Cardiac fibroblast (primary cell): Measurements from ENCODE around the gene NDUFS4.
"Not testable (repeated sequence)": the region's sequence is repeated elsewhere in the genome, so short reads cannot be mapped to it uniquely, and the experiment has no call there.

Experiments used
- DNase-seq, 2 donors: peaks; one replicate each; pipeline versions ENCODE4 v3.0.0 to v3.0.0-alpha.2; 2010; ENCODE audit warnings: low read depth in 2 of 2
- H3K4me3 ChIP-seq, 2 donors: replicated peaks in 1 of 2; 1 replicate in 1 of 2; 2 replicates in 1 of 2; pipeline ENCODE4 v1.5.1; 2011; ENCODE audit warnings: low read depth in 2 of 2, low read length in 2 of 2, mild to moderate bottlenecking in 2 of 2, moderate library complexity in 1 of 2
- TF ChIP-seq, protein P1 (sequence below): IDR thresholded peaks from one replicate; pipeline ENCODE4 v1.5.1; 2011; ENCODE audit warnings: low read depth, mild to moderate bottlenecking, low read length, inconsistent platforms

Gene NDUFS4

DNA sequence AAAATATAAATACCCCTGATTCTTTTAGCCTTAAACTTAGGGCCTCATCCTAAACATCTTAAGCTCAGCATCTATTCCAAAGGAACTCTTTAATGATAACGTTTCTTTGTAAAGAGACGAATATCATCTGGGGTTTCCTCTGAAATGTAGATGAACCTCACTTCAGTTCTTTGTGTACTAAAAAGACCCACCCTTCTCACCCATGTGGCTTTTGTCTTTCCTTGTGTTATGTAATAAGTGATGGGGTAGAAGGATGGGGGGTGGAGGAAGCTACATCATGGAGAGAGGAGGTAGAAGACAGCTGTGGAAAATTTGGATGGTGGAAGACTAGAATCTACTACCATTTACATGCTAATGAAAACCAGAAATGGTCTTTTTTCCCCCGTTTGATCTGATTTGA, 111.0 kb downstream of the NDUFS4 start:
- no peak overlapping the region for H3K4me3 ChIP-seq
- TF ChIP-seq, protein P1, sequence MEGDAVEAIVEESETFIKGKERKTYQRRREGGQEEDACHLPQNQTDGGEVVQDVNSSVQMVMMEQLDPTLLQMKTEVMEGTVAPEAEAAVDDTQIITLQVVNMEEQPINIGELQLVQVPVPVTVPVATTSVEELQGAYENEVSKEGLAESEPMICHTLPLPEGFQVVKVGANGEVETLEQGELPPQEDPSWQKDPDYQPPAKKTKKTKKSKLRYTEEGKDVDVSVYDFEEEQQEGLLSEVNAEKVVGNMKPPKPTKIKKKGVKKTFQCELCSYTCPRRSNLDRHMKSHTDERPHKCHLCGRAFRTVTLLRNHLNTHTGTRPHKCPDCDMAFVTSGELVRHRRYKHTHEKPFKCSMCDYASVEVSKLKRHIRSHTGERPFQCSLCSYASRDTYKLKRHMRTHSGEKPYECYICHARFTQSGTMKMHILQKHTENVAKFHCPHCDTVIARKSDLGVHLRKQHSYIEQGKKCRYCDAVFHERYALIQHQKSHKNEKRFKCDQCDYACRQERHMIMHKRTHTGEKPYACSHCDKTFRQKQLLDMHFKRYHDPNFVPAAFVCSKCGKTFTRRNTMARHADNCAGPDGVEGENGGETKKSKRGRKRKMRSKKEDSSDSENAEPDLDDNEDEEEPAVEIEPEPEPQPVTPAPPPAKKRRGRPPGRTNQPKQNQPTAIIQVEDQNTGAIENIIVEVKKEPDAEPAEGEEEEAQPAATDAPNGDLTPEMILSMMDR = no peak
- no peak for DNase-seq

DNA sequence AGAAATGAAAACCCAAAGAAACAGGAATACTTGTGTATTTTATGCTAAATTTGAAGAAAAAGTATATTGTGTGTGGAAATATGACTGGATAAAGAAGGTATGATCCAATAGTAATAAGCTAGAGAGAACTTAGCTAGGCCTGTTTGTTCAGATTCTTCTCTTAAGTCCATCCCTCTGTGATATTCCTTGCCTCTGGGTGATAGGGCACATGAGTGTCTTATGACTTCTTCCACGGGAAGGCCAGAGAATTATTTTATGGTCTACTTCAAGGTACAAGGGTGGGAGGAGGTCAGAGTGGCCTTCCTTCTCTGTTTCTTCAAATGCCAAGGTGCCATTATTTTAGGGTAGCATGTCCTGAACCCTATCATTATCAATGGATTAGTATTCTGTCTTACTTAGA, 113.7 kb downstream of the NDUFS4 start:
- no peak for DNase-seq
- TF ChIP-seq, protein P1 = no peak
- no peak overlapping the region for H3K4me3 ChIP-seq

DNA sequence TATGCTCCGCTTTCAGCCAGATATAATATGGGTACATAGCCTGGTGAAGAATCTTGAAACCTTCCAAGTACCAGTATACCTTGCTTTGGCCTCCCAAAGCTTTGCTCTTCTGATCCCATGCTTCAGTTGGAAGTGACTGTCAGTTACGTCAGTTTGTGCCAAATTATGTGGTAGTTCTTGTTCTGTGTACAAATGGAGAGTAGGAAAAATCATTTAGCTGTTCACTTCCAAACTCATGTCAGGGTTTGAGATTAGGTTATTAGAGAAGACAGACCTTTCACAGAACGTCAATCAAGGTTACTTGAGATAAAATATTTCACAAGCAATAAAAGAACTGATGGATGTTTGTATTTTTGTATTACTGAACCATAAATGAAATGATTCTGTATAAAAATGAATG, 117.2 kb downstream of the NDUFS4 start:
- H3K4me3 ChIP-seq = no peak overlapping the region
- TF ChIP-seq, protein P1 = no peak
- no peak for DNase-seq

DNA sequence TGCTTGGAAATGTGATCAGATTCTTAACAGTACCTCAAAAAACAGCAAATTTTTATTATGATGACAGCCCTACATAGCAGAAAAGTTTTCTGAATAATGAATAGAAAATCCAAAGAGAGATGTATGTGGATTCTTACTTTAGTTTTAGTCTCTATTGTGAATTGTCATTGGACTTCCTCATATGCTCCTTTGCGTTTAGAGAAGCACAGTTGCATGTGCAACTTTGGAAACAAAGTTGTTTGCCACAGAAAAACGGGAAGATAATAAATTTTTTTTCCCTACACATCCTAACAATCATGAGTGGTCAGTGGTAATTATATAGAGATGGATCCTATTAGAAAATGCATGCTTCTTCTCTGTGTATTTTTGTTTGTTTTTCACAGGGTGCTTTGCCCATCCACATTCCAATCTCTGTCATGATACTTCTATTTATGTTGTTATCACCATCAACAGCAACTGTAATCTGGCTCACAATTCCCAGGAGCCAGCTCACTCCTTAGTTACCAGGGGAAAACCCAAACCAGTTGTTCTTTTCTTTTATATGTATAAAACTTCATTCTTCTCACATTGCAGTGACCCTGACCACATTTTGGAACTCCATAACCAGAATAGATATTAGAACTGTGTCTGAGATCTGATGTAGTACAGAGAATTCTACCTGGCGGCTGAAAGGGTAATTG, 118.7 kb downstream of the NDUFS4 start:
- TF ChIP-seq, protein P1 = no peak
- H3K4me3 ChIP-seq = no peak overlapping the region
- DNase-seq = peak; percentile 46 to 54

DNA sequence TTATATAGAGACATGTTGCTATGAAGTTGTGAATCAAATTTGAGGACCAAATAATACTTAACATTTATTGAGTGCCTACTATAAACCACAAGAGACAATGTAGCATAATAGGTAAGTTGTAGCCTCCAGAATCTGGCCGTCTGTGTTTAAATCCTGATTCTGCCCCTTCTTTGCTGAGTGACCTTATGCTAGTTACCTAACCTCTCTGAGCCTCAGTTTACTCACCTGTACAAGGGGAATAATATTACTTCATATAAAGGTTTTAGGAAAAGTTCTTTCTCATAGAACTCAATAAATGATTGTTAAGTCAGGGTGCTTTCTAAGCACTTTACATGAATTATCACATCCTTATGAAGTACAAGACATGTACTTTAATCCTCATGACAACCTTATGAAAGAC, 120.6 kb downstream of the NDUFS4 start:
- H3K4me3 ChIP-seq = no peak overlapping the region
- no peak for DNase-seq
- TF ChIP-seq, protein P1 = no peak

DNA sequence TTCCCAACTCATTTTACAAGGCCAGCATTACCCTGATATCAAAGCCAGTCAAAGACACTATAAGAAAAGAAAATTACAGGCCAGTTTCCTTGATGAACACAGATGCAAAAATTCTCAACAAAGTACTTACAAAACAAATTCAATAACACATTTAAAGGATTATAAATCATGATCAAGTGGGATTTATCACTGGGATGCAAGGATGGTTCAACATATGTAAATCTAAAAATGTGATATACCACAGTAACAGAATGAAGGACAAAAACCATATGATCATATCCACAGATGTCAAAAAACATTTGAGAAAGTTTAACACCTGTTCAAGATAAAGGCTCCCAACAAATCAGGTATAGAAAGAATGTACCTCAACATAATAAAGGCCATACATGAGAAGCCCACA, 130.6 kb downstream of the NDUFS4 start:
- H3K4me3 ChIP-seq = no peak overlapping the region
- no peak for DNase-seq
- TF ChIP-seq, protein P1 = no peak

DNA sequence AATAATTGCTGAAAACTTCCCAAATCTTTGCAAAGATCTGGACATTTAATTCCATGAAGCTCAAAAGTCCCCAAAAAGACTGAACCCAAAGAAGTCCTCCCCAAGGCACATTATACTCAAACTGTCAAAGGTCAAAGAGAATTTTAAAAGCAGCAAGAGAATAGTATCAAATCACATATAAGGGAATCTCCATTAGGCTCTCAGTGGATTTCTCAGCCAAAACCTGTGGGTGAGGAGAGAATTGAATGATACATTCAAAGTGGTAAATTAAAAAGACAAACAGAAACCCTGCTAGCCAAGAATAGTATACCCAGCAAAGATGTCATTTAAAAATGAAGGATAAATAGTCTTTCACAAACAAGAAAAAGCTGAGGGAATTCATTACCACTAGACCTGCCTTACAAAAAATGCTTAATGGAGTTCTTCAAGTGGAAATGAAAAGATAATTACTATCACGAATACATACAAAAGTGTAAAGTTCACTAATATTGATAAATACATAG, 134.1 kb downstream of the NDUFS4 start:
- no peak for DNase-seq
- H3K4me3 ChIP-seq = no peak overlapping the region
- TF ChIP-seq, protein P1 = no peak

DNA sequence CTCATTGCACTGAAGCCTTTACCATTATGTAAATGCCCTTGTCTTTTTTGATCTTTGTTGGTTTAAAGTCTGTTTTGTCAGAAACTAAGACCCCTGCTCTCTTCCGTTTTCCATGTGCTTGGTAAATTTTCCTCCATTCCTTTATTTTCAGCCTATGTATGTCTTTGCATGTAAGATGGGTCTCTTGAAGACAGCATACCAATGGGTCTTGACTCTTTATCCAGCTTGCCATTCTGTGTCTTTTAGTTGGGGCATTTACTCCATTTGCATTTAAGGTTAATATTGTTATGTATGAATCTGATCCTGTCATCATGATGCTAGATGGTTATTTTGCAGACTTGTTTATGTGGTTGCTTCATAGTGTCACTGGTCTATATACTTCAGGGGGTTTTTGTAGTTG, 150.0 kb downstream of the NDUFS4 start:
- not testable (repeated sequence) for DNase-seq, H3K4me3 ChIP-seq
